Measurements from ENCODE around the gene SLC17A5. TPM values are rescaled to one million over a fixed set of nuclear protein-coding genes. Genes with fewer than 3 reads are reported as not detected.
A peak's percentile ranks its signal among the peaks of the same experiment; 100 is the strongest.
"Not testable (repeated sequence)": the region's sequence is repeated elsewhere in the genome, so short reads cannot be mapped to it uniquely, and the experiment has no call there.

The SLC17A5 gene
- total RNA-seq, 1 donor from 2014 or later: 7.5 TPM

- Mint-ChIP-seq H3K9me3 (no peaks in the 10 kb centered on the region), H3K27me3 (no peaks in the 10 kb centered on the region), H3K27ac (peak overlapping the region; percentile 38), H3K4me3 (peak overlapping the region; percentile 25), H3K4me1 (peaks cover 13% of the 10 kb centered on the region), H3K36me3 (ENCODE audit: low read depth) (no peaks in the 10 kb centered on the region)
- DNase-seq: no peak
- intact Hi-C loops (cut with micrococcal nuclease): loop anchor here (1.0 kb wide), 2 partner anchors 19 to 40 kb away; partner anchors contain the start of gene EEF1A1
- ATAC-seq (ENCODE audit: low read depth): peak; percentile 45
- TF ChIP-seq, protein P1, sequence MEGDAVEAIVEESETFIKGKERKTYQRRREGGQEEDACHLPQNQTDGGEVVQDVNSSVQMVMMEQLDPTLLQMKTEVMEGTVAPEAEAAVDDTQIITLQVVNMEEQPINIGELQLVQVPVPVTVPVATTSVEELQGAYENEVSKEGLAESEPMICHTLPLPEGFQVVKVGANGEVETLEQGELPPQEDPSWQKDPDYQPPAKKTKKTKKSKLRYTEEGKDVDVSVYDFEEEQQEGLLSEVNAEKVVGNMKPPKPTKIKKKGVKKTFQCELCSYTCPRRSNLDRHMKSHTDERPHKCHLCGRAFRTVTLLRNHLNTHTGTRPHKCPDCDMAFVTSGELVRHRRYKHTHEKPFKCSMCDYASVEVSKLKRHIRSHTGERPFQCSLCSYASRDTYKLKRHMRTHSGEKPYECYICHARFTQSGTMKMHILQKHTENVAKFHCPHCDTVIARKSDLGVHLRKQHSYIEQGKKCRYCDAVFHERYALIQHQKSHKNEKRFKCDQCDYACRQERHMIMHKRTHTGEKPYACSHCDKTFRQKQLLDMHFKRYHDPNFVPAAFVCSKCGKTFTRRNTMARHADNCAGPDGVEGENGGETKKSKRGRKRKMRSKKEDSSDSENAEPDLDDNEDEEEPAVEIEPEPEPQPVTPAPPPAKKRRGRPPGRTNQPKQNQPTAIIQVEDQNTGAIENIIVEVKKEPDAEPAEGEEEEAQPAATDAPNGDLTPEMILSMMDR (IDR thresholded peaks at IDR 0.05): no peak
- CTCF ChIA-PET: no interaction called here
- POLR2A ChIA-PET: interaction anchor here (1.1 to 2.1 kb wide), 2 partner anchors 25 to 37 kb away, joined by 4 to 8 read pairs; no protein-coding TSS in a partner anchor
Measured at GRCh38 chr6:73560853-73561407, 92.9 kb downstream of the SLC17A5 start.

GRCh38 chr6:73560182-73560732 lies 93.5 kb downstream of the SLC17A5 start:
- POLR2A ChIA-PET: interaction anchor here (0.6 to 2.1 kb wide), 4 partner anchors 25 to 92 kb away, joined by 3 to 8 read pairs (median 4); no protein-coding TSS in a partner anchor

DNA sequence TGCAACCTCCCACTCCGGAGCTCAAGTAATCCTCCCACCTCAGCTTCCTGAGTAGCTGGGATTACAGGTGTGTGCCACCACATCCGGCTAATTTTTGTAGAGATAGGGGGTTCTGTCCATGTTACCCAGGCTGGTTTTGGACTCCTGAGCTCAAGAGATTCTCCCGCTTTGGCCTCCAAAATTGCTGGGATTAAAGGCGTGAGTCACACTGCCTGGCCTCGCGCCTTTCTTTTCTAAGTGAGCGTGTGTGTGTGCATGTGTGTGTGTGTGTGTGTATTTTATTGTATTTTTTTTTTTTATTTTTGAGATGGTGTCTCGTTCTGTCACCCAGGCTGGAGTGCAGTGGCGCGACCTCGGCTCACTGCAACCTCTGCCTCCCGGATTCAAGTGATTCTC lies 94.4 kb downstream of the SLC17A5 start:
- DNase-seq; H3K4me3 Mint-ChIP-seq; H3K27me3 Mint-ChIP-seq; ATAC-seq (ENCODE audit: low read depth); H3K27ac Mint-ChIP-seq; CTCF ChIA-PET; H3K9me3 Mint-ChIP-seq; intact Hi-C loops (cut with micrococcal nuclease); H3K36me3 Mint-ChIP-seq (ENCODE audit: low read depth): not testable (repeated sequence)
- peaks cover 13% of the 10 kb centered on the region for H3K4me1 Mint-ChIP-seq
- POLR2A ChIA-PET: interaction anchor here (0.9 kb wide), 1 partner anchor 36 kb away, joined by 4 read pairs; no protein-coding TSS in a partner anchor

More at GRCh38 chr6:73560182-73560732, 93.5 kb downstream of the SLC17A5 start:
- Mint-ChIP-seq H3K9me3 (no peaks in the 10 kb centered on the region), H3K4me1 (peaks cover 13% of the 10 kb centered on the region), H3K36me3 (ENCODE audit: low read depth) (no peaks in the 10 kb centered on the region), H3K27ac (peak overlapping the region; percentile 38), H3K4me3 (no peak overlapping the region), H3K27me3 (no peaks in the 10 kb centered on the region)
- ATAC-seq (ENCODE audit: low read depth) (no peak), DNase-seq (no peak)
- TF ChIP-seq, protein P1 (IDR thresholded peaks at IDR 0.05): no peak
- intact Hi-C loops (cut with micrococcal nuclease): no loop called here
- CTCF ChIA-PET: no interaction called here

- H3K4me3 Mint-ChIP-seq: no peak overlapping the region
- no peak for ATAC-seq (ENCODE audit: low read depth)
- H3K27ac Mint-ChIP-seq: no peak overlapping the region
Measured at GRCh38 chr6:73558624-73559398, 95.0 kb downstream of the SLC17A5 start.

GRCh38 chr6:73556836-73557235 lies 97.0 kb downstream of the SLC17A5 start:
- CTCF ChIA-PET: no interaction called here

More at GRCh38 chr6:73558624-73559398, 95.0 kb downstream of the SLC17A5 start:
- ChIA-PET CTCF (no interaction called here), POLR2A (interaction anchor here (0.9 to 1.9 kb wide), 4 partner anchors 21 to 39 kb away, joined by 3 to 6 read pairs (median 4); partner anchors contain the start of gene EEF1A1)
- intact Hi-C loops (cut with micrococcal nuclease): no loop called here
- no peak for DNase-seq
- Mint-ChIP-seq H3K27me3 (no peaks in the 10 kb centered on the region), H3K4me1 (peaks cover 13% of the 10 kb centered on the region), H3K36me3 (ENCODE audit: low read depth) (no peaks in the 10 kb centered on the region), H3K9me3 (no peaks in the 10 kb centered on the region)
- TF ChIP-seq, protein P1 (IDR thresholded peaks at IDR 0.05): no peak

DNA sequence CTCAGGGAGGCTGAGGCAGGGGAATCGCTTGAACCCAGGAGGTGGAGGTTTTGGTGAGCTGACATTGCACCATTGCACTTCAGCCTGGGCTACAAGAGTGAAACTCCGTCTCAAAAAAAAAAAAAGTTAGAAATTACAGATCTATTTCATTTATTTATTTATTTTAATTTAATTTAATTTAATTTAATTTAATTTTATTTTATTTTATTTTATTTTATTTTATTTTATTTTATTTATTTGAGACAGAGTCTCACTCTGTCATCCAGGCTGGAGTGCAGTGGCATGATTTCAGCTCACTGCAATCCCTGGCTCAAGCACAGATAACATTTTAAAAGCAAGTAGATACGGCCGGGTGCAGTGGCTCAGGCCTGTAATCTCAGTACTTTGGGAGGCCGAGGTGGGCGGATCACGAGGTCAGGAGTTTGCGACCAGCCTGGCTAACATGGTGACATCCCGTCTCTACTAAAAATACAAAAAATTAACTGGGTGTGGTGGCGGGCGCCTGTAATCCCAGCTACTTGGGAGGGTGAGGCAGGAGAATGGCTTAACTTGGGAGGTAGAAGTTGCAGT lies 98.3 kb downstream of the SLC17A5 start:
- H3K4me1 Mint-ChIP-seq; H3K27ac Mint-ChIP-seq; ATAC-seq (ENCODE audit: low read depth); H3K9me3 Mint-ChIP-seq; H3K4me3 Mint-ChIP-seq; H3K27me3 Mint-ChIP-seq; intact Hi-C loops (cut with micrococcal nuclease); DNase-seq; H3K36me3 Mint-ChIP-seq (ENCODE audit: low read depth); CTCF ChIA-PET: not testable (repeated sequence)
- POLR2A ChIA-PET: interaction anchor here (0.6 to 0.7 kb wide), 2 partner anchors 27 kb away, joined by 3 to 5 read pairs; no protein-coding TSS in a partner anchor

More at GRCh38 chr6:73556836-73557235, 97.0 kb downstream of the SLC17A5 start:
- TF ChIP-seq, protein P1 (IDR thresholded peaks at IDR 0.05): no peak
- H3K4me1 Mint-ChIP-seq: peaks cover 13% of the 10 kb centered on the region
- H3K4me3 Mint-ChIP-seq: no peak overlapping the region
- no peaks in the 10 kb centered on the region for H3K9me3 Mint-ChIP-seq
- intact Hi-C loops (cut with micrococcal nuclease): no loop called here
- ATAC-seq (ENCODE audit: low read depth): no peak
- no peak for DNase-seq
- no peak overlapping the region for H3K27ac Mint-ChIP-seq
- no peaks in the 10 kb centered on the region for H3K27me3 Mint-ChIP-seq
- POLR2A ChIA-PET: interaction anchor here (0.6 to 1.9 kb wide), 5 partner anchors 9 to 104 kb away, joined by 3 to 6 read pairs (median 3); partner anchors contain the start of gene EEF1A1
- H3K36me3 Mint-ChIP-seq (ENCODE audit: low read depth): no peaks in the 10 kb centered on the region

- H3K4me3 Mint-ChIP-seq; H3K4me1 Mint-ChIP-seq; H3K27me3 Mint-ChIP-seq; H3K9me3 Mint-ChIP-seq; H3K36me3 Mint-ChIP-seq (ENCODE audit: low read depth); intact Hi-C loops (cut with micrococcal nuclease); CTCF ChIA-PET; POLR2A ChIA-PET; ATAC-seq (ENCODE audit: low read depth); H3K27ac Mint-ChIP-seq; DNase-seq: not testable (repeated sequence)
Measured at GRCh38 chr6:73551115-73551514, 102.7 kb downstream of the SLC17A5 start.

Measured in activated B cell treated with CpG ODN at 0.5 μM for 24 hours (primary cell).